PC-3 (cell line): ENCODE data around the gene SNRPA1.

Experiments used
- EZH2 ChIP-seq: fragments of 300-600 bp; sonication (generic); IDR thresholded peaks from one replicate; pipeline ENCODE4 v1.6.1; 2017; ENCODE audit warnings: antibody characterized with exemption, mild to moderate bottlenecking, low read length; ENCODE audit not compliant: unreplicated experiment
- EZH2phosphoT487 ChIP-seq: fragments of 300-600 bp; sonication (generic); IDR thresholded peaks from 2 replicates; pipeline ENCODE4 v1.6.1; 2018; ENCODE audit warnings: mild to moderate bottlenecking, antibody characterized with exemption, low read length, borderline replicate concordance
- TF ChIP-seq, protein P1 (sequence below): fragments of 300-600 bp; sonication (generic); conservative IDR thresholded peaks from 2 replicates; pipeline ENCODE4 v1.5.1; 2017; ENCODE audit warnings: antibody characterized with exemption, low read depth, mild to moderate bottlenecking, low read length

DNA sequence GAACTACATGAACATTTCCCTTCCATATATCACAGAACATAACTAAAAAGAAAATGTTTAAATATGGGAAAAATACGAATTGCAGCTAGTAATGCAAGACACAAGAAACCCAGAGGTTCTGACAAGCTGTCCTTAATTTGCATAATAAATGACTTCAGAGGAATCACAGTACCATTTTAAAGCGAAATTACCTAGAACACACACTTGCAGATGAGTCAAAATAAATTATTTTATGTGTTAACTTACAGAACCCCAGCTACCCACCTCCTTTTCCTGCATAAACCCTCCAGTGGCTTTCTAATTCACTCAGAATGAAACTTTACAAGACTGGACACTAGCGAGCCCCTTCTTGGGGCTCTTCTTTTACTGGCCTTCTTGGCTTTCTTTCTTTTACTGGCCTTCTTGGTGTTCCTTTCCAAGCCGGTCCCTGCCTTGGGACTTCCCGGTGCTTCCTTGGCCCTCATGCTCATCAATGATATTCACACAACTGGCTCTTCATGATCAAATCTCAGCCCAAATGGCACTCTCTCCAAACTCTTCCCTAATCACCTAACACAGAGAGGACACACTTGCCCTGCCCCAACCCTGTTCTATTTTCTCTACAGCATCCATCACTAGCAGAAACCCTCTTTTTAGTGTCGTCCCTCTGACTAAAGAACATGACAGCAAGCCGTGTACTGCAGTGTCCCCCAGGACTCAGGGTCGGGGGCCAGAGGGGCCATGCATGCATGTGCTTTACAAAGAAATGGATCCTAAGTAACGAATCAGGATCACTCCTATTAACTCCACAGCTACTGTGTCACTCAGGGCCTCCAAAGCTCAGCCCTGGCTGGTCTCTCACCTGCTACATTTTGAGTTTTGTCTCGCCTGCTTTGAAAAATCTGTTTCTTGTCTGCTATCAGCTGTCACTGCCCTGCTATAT is 48.0 kb downstream of the SNRPA1 start:
- TF ChIP-seq, protein P1, sequence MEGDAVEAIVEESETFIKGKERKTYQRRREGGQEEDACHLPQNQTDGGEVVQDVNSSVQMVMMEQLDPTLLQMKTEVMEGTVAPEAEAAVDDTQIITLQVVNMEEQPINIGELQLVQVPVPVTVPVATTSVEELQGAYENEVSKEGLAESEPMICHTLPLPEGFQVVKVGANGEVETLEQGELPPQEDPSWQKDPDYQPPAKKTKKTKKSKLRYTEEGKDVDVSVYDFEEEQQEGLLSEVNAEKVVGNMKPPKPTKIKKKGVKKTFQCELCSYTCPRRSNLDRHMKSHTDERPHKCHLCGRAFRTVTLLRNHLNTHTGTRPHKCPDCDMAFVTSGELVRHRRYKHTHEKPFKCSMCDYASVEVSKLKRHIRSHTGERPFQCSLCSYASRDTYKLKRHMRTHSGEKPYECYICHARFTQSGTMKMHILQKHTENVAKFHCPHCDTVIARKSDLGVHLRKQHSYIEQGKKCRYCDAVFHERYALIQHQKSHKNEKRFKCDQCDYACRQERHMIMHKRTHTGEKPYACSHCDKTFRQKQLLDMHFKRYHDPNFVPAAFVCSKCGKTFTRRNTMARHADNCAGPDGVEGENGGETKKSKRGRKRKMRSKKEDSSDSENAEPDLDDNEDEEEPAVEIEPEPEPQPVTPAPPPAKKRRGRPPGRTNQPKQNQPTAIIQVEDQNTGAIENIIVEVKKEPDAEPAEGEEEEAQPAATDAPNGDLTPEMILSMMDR = no peak
- no peak for TF ChIP-seq EZH2
- no peak for TF ChIP-seq EZH2phosphoT487
